ENCODE measurements around the gene ANKRD44.

Gene ANKRD44

DNA sequence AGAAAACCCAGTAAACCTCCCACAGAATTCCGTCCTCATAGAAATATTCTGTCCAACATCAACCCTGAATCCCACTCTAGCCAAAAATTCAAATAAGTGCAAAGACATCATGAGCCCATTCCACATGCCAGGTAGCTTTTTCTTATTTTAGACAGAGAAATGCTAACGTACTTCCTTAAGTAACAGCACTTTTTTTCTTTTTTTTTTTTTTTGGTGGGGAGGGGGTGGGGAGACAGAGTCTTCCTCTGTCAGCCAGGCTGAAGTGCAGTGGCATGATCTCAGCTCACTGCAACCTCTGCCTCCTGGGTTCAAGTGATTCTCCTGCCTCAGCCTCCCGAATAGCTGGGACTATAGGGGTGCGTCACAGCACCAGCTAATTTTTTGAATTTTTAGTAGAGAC lies 45.5 kb downstream of the ANKRD44 start:
- TF ChIP-seq, protein P1, sequence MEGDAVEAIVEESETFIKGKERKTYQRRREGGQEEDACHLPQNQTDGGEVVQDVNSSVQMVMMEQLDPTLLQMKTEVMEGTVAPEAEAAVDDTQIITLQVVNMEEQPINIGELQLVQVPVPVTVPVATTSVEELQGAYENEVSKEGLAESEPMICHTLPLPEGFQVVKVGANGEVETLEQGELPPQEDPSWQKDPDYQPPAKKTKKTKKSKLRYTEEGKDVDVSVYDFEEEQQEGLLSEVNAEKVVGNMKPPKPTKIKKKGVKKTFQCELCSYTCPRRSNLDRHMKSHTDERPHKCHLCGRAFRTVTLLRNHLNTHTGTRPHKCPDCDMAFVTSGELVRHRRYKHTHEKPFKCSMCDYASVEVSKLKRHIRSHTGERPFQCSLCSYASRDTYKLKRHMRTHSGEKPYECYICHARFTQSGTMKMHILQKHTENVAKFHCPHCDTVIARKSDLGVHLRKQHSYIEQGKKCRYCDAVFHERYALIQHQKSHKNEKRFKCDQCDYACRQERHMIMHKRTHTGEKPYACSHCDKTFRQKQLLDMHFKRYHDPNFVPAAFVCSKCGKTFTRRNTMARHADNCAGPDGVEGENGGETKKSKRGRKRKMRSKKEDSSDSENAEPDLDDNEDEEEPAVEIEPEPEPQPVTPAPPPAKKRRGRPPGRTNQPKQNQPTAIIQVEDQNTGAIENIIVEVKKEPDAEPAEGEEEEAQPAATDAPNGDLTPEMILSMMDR (IDR thresholded peaks at IDR 0.05; ENCODE audit: borderline replicate concordance, insufficient read depth, low read depth, low read length) = no peak
- H3K4me3 ChIP-seq (ENCODE audit: low read depth, low read length) = no peak overlapping the region

DNA sequence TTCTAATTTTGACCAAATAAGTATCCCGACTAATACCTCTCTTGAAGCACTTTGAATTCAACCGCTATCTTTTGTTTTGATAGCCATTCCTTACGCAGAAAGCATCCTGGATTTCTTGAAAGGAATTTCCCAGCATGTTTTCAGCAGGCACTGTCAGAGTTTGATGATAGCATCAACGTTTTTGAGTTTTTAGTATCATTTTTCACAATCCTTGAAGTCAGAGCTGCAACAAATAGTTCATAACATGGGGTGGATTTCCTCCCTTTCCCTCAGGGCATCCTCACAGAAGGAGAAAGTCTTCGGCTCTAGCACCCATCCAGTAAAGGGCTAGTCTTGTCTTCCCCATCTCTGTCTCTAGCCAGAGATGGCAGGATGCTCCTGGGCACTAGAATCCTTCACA lies 46.2 kb downstream of the ANKRD44 start:
- no peak overlapping the region for H3K4me3 ChIP-seq (ENCODE audit: low read depth, low read length)
- TF ChIP-seq, protein P1 (IDR thresholded peaks at IDR 0.05; ENCODE audit: borderline replicate concordance, insufficient read depth, low read depth, low read length) = no peak

DNA sequence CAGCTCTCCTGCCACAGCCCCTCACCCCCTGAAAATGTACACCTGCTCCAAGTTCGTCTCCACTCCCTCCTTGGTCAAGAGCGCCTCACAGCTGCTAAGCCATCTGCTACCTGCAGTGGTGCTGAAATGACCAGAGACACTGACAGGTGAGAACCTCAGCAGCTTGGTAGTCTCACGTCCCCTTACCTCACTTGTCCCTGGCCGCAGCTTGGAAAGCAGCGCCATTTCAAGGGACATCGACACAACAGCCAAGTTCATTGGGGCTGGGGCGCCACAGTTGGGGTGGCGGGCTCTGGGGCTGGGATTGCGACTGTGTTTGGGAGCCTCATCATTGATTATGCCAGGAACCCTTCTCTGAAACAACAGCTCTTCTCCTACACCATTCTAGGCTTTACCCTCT lies 47.5 kb downstream of the ANKRD44 start:
- TF ChIP-seq, protein P1 (IDR thresholded peaks at IDR 0.05; ENCODE audit: borderline replicate concordance, insufficient read depth, low read depth, low read length) = no peak
- no peak overlapping the region for H3K4me3 ChIP-seq (ENCODE audit: low read depth, low read length)

GRCh38 chr2:197261808-197262226 lies 48.8 kb downstream of the ANKRD44 start:
- TF ChIP-seq, protein P1 (IDR thresholded peaks at IDR 0.05; ENCODE audit: borderline replicate concordance, insufficient read depth, low read depth, low read length) = no peak
- no peak overlapping the region for H3K4me3 ChIP-seq (ENCODE audit: low read depth, low read length)

- TF ChIP-seq, protein P1 (IDR thresholded peaks at IDR 0.05; ENCODE audit: borderline replicate concordance, insufficient read depth, low read depth, low read length) = no peak
- no peak overlapping the region for H3K4me3 ChIP-seq (ENCODE audit: low read depth, low read length)
Measured at GRCh38 chr2:197259470-197259999, 51.0 kb downstream of the ANKRD44 start.

GRCh38 chr2:197258580-197258979 lies 52.0 kb downstream of the ANKRD44 start:
- no peak overlapping the region for H3K4me3 ChIP-seq (ENCODE audit: low read depth, low read length)
- TF ChIP-seq, protein P1 (IDR thresholded peaks at IDR 0.05; ENCODE audit: borderline replicate concordance, insufficient read depth, low read depth, low read length) = no peak

DNA sequence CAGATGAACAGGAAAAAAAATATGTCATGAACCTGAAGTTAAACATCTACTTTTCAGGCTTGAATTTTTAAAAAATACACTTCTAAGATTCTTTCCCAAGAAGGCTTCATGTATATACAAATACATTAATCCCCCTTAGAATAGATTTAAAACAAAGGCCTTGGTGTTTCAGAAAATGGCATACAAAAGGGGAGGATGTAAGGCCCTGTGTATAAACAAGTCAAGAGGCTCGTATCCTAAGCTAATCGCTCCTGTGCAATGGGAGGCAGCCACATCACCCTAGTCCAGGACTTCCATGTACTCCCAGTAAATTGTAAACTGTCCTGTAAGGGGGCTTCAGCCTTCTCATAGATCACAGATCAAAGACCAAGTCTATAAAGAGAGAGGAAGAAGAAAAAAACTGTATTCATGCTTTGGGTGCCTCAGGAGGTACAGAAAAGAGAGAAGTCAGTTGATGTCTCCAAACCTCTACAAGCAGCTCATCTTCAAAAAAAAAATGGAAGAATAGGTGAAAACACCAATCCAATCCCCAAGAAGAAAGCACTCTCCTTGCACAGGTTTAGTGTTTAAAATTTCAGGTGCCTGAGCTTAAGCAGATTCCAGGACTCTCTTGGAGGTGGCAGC lies 53.9 kb downstream of the ANKRD44 start:
- no peak overlapping the region for H3K4me3 ChIP-seq (ENCODE audit: low read depth, low read length)
- TF ChIP-seq, protein P1 (IDR thresholded peaks at IDR 0.05; ENCODE audit: borderline replicate concordance, insufficient read depth, low read depth, low read length) = no peak

All from GM12875 (cell line).